ENCODE data around the gene STXBP1. TPM values are rescaled to one million over a fixed set of nuclear protein-coding genes. Genes with fewer than 3 reads are reported as not detected.
A peak's percentile ranks its signal among the peaks of the same experiment; 100 is the strongest.

The STXBP1 gene
- total and polyA plus RNA-seq, 2 of the 8 experiments (the other 6 are each of a cell fraction or from before 2014, with no cell fraction given) = 11.5 to 60.9 TPM

DNA sequence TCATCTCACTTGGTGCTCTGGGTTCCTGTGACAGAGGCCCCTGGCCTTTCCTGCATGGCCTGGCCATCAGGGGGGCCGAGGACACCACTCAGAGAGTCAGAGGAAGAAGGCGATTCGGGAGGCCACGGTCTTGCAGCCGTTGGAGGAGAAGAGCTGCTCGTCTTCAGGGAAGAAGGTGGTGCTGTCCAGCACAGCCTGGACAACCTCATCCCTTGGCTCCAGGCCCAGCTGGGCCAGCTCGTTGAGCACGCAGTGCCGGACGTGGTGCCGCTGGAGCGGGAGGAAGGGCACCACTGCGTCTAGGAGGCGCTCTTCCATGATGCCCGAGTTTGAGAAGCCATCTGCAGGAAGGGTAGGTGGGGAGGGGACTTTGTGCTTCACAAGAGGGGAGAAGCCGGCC lies 119.9 kb downstream of the STXBP1 start:
- DNase-seq (ENCODE audit: low read depth in 1 of 2, low spot score in 2 of 2) = no peak
- Histone ChIP-seq H2AK5ac (ENCODE audit: low read depth, low read length) (no peak overlapping the region), H3K36me3 (ENCODE audit: control insufficient read depth in 2 of 4, insufficient read depth in 4 of 4, low read length in 3 of 4) (no peaks in the 10 kb centered on the region), H2BK12ac (ENCODE audit: low read depth, low read length) (no peak overlapping the region), H3K9ac (replicated peaks in 1 of 4; ENCODE audit: extremely low read depth in 1 of 4, low read depth in 3 of 4, low read length in 3 of 4) (no peak overlapping the region), H3K79me2 (ENCODE audit: control insufficient read depth in 1 of 2, insufficient read depth in 2 of 2, low read length in 2 of 2) (no peaks in the 10 kb centered on the region), H3K9me3 (ENCODE audit: insufficient read depth in 2 of 2, low read depth in 1 of 2, low read length in 1 of 2) (no peaks in the 10 kb centered on the region), H2BK20ac (ENCODE audit: low read length) (no peak overlapping the region), H3K18ac (ENCODE audit: extremely low read depth, low read length) (no peak overlapping the region), H3K79me1 (ENCODE audit: low read depth, low read length) (no peaks in the 10 kb centered on the region), H4K5ac (ENCODE audit: insufficient read length, low read depth, low read length) (no peak overlapping the region), H4K91ac (replicated peaks; ENCODE audit: insufficient read length, low read length) (no peak overlapping the region), H3K4me1 (replicated peaks in 1 of 4; ENCODE audit: control insufficient read depth in 3 of 4, insufficient read depth in 4 of 4, low read length in 3 of 4) (peaks cover 3 to 11% (median 6%) of the 10 kb centered on the region in 4 experiments; a peak in 6 of 7 replicates), H3K14ac (ENCODE audit: insufficient read length) (no peak overlapping the region), H3K4me3 (ENCODE audit: extremely low read depth in 1 of 4, insufficient read depth in 2 of 4, low read depth in 3 of 4, low read length in 4 of 4) (no peak overlapping the region), H3K27me3 (replicated peaks in 1 of 4; ENCODE audit: control insufficient read depth in 3 of 4, extremely low read depth in 1 of 4, insufficient read depth in 3 of 4, low read length in 3 of 4) (no peaks in the 10 kb centered on the region), H3K4me2 (ENCODE audit: insufficient read depth in 1 of 2, low read depth in 2 of 2, low read length in 2 of 2) (no peak overlapping the region), H3K27ac (ENCODE audit: low read depth, low read length) (no peak overlapping the region), H2BK5ac (ENCODE audit: low read depth, low read length) (no peak overlapping the region), H3K56ac (replicated peaks; ENCODE audit: insufficient read length, low read depth, low read length) (no peak overlapping the region), H4K8ac (ENCODE audit: extremely low read depth, insufficient read depth, low read length) (no peak overlapping the region; the same call in 1 of the 2 replicates), H3K23ac (ENCODE audit: insufficient read length) (no peak overlapping the region), H2BK120ac (replicated peaks; ENCODE audit: low read depth, low read length) (no peak overlapping the region), H2BK15ac (ENCODE audit: low read length) (no peak overlapping the region), H3K23me2 (ENCODE audit: low read depth, low read length) (0 out of 2 replicates have a peak, but pooled peaks cover 2% of the 10 kb centered on the region), H2AFZ (ENCODE audit: low read length) (no peak overlapping the region), H4K20me1 (replicated peaks in 1 of 2; ENCODE audit: control insufficient read depth in 1 of 2, insufficient read depth in 2 of 2, low read length in 2 of 2) (peaks cover 0 to 2% of the 10 kb centered on the region in 2 experiments), H3K4ac (replicated peaks; ENCODE audit: insufficient read length, low read depth, low read length) (no peak overlapping the region)
- CTCF ChIA-PET (ENCODE audit: partially characterized antibody) = interaction anchor here (0.6 to 5.0 kb wide), 12 partner anchors 16 to 250 kb away, joined by 3 to 23 read pairs (median 4); partner anchors contain the start of gene CFAP157
- WGBS, 2 experiments (ENCODE audit: extremely low coverage in 1 of 2, insufficient coverage in 1 of 2, insufficient read length in 1 of 2, insufficient replicate concordance in 2 of 2, low coverage in 1 of 2, low lambda C conversion rate in 2 of 2, missing lambda C conversion rate in 1 of 2) = 91% methylated on average over 13 of the region's 16 CpGs; no CpG with 5 or more reads in 1 of the 2 experiments
- no peak for FAIRE-seq
- POLR2A ChIA-PET (ENCODE audit: partially characterized antibody) = interaction anchor here (0.6 kb wide), 2 partner anchors 53 to 72 kb away, joined by 3 to 4 read pairs; partner anchors contain the start of gene CDK9
- no peak for TF ChIP-seq YY1 (IDR thresholded peaks at IDR 0.05; ENCODE audit: low read depth, low read length)
- TF ChIP-seq, protein P1, sequence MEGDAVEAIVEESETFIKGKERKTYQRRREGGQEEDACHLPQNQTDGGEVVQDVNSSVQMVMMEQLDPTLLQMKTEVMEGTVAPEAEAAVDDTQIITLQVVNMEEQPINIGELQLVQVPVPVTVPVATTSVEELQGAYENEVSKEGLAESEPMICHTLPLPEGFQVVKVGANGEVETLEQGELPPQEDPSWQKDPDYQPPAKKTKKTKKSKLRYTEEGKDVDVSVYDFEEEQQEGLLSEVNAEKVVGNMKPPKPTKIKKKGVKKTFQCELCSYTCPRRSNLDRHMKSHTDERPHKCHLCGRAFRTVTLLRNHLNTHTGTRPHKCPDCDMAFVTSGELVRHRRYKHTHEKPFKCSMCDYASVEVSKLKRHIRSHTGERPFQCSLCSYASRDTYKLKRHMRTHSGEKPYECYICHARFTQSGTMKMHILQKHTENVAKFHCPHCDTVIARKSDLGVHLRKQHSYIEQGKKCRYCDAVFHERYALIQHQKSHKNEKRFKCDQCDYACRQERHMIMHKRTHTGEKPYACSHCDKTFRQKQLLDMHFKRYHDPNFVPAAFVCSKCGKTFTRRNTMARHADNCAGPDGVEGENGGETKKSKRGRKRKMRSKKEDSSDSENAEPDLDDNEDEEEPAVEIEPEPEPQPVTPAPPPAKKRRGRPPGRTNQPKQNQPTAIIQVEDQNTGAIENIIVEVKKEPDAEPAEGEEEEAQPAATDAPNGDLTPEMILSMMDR (IDR thresholded peaks at IDR 0.05; ENCODE audit: control extremely low read depth in 1 of 3, insufficient read depth in 1 of 3, low read depth in 1 of 3, low read length in 3 of 3) = peak in 1 of 3 experiments; percentile 26; a peak in 1 of 4 replicates
